NCI-H187 treated with DMSO at 0.1 percent for 48 hours (cell line): ENCODE measurements around the gene PPM1F.

Experiments used
- DNase-seq: peaks from one replicate; lab custom pipeline; 2025; lab: John Stamatoyannopoulos, UW

PPM1F gene, protein sequence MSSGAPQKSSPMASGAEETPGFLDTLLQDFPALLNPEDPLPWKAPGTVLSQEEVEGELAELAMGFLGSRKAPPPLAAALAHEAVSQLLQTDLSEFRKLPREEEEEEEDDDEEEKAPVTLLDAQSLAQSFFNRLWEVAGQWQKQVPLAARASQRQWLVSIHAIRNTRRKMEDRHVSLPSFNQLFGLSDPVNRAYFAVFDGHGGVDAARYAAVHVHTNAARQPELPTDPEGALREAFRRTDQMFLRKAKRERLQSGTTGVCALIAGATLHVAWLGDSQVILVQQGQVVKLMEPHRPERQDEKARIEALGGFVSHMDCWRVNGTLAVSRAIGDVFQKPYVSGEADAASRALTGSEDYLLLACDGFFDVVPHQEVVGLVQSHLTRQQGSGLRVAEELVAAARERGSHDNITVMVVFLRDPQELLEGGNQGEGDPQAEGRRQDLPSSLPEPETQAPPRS

DNA sequence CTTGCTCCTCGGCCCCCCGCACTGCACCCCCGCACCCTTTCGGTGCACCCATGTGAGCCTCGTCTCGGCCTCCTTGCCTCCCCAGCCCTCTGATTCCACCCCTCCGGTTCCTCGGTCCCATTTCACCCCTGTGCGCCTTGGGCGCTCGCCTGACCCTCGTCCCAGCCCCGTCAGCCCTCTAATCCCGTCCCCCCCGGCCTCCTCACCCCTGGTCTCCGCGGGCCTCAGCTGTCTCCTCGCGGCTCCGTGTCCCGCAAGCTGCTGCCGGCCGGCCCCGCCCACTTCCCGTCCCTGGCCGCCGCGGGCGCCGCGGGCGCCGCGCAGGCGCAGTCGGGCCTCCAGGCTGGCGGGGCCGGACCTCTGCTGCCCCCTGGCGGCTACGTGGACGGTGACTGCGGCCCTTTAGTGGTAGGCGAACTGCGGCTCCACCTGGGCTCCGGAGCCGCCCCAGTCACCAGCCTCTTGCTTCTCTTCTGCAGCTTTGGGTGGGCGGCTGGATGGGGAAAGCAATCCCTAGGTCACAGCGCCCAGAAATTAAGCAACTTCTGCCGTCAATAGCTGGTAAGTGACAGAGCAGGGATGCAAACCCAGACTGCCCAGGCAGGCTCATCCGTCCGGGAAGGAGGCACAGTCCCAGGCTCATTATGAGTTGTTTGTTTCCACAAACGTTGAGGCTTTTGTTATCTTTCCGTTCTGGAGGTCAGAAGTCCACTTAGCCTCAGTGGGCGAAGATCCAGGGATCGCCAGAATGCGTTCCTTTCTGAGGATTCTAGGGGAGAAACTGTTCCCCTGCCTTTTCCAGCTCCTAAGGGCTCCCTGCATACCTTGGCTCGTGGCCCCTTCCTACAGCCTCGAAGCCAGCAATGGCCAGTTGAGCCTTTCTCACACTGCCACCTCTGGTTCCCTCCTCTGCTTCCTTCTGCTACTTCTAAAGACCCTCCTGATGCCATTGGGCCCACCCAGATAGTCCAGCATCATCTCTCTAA is at the start of gene PPM1F:
TSS of gene PPM1F (minus strand) at position 263 of the 986 bp plus-strand sequence. CDS start 6,800 bp downstream, outside the sequence.
- no peak for DNase-seq

- DNase-seq, result no peak
Observed at GRCh38 chr22:22001664-22002525, 49.2 kb upstream of the PPM1F start.

GRCh38 chr22:21998595-21999247 is 46.1 kb upstream of the PPM1F start:
- DNase-seq, result no peak

- no peak for DNase-seq
Observed at GRCh38 chr22:21996175-21996720, 43.6 kb upstream of the PPM1F start.

GRCh38 chr22:21995660-21996059 is 43.0 kb upstream of the PPM1F start:
- no peak for DNase-seq

DNA sequence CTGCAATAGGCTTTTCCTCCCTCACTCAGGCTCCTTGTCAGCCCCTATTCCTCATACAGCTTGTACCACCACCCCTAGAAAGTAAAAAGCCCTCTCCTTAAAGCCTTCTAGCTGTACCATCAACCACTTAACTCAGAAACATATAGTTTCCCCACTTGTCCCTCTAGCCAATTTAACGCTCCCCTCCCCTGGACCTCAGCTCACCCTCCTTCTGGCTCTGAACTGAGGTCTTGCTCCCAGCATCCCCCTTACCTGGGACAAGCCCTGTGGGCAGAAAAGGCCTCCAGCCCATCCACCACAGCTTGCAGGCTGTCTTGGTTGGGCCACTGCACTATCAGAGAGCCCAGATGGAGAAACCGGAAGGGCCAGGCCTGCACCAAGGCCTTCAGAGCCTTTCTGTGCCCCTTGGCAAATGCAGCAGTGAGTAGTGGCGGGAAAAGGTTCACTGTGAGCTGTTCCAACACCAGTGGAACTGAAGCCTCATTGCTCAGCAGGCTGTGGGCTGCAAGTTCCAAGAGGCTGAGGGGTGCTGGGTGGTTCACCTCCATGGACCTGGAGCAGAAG is 42.3 kb upstream of the PPM1F start:
- DNase-seq, result no peak

- no peak for DNase-seq
Observed at GRCh38 chr22:21992593-21993237, 40.1 kb upstream of the PPM1F start.

DNA sequence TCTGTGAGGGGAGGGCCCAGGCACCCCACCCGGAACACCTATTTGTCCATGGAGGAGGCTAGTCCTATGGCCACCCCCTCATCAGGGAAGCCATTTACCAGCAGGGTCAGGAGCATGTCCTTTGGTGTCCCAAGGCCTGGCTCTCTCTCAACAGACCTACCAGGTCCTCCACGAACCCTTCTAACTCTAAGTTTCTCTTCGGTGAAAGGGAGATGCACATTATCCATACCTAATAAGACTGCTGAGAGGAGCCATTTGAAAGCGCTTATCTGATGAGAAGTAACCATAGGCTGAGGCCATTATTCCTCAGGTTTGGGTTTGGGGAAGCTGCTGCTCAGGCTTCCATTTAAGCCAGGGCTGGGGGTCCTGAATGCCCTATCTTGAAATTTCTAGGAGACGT is 39.1 kb upstream of the PPM1F start:
- DNase-seq, result no peak

- DNase-seq, result no peak
Observed at GRCh38 chr22:21991304-21991596, 38.6 kb upstream of the PPM1F start.

DNA sequence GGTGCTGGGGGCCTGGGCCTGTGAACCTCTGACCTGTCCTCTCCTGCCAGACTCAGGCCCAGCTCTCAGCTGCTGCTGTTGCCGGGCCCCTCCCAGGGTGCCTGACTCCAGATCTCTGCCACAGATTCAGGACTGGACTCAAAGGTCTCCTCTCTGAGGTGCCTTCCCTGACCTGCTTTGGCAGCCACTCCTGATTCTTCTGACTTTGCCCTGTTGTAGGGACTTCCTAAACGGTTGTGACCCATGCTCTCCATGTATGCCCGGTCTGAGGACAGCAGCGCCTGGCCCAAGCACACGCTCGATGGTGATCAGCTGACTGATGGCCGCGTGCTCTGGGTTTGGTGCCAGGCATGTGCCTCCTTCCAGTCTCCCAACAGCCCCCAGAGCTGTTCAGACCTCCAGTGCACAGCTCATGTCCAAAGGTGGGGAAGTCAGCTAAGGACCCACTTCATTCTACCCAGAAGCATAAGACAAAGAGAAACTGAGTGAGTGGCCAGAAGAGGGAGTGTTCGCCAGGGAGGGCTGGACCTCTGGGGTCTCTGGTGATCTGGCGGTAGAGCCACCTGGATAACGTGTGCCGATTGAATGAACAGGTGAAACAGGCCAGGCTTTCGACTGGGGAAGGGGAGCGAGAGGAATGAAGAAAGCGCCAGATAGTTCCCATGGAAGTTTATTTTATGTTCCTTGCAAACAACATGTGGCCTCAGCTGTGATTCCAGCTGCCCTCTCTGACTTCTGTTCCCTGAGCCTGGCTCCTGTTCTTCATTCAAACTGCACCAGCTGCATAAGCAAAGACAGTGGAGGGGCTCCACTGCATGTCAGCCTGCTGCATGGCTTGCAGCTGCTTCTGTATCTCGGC is 38.0 kb upstream of the PPM1F start:
- no peak for DNase-seq

GRCh38 chr22:21989049-21989448 is 36.4 kb upstream of the PPM1F start:
- no peak for DNase-seq

DNA sequence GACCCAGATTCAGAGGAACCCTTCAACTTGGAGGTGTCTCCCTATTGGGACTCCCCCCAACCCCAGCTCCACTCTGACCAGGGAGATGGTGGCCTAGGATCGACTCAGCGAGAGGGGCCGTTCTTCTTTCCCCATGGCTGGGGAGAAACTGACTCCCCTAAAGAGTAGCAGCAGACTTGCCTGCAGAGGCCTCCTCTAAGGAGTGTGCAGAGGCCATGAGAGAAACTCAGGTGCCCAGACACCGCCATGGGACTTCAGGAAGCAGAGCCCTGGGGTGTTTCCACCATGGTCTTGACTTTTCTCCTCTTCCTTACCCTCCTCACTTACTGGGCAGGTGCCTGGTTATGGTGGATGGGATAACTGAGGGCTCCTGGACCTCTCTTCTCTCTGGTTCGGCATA is 32.6 kb upstream of the PPM1F start:
- DNase-seq, result no peak

DNA sequence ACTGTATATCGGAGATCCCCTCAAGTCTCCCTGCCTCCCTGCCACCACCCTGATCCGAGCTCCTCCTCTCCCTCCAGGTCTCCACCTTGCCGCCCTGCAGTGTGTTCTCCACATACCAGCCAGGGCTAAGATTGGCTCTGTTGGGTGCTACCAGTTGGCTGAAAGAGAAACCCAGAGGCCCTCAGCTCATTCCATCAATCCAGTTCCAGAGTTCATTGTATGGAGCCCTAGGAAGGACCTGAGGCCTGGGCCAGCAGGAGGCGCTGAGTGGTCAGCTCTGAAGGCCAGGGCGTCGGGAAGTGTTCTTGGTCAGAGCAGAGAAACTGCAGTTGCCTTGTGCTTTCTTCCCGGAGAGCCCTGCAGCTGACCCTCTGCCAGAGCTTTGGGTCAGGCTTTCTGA is 32.1 kb upstream of the PPM1F start:
- DNase-seq, result no peak

- DNase-seq, result no peak
Observed at GRCh38 chr22:21982338-21982965, 29.8 kb upstream of the PPM1F start, which contains the start of gene TOP3B. TSS of gene TOP3B (minus strand) at chr22:21982787. CDS start at chr22:21975709, 7,078 bp downstream.

GRCh38 chr22:21981874-21982273 is 29.2 kb upstream of the PPM1F start:
- DNase-seq, result no peak

DNA sequence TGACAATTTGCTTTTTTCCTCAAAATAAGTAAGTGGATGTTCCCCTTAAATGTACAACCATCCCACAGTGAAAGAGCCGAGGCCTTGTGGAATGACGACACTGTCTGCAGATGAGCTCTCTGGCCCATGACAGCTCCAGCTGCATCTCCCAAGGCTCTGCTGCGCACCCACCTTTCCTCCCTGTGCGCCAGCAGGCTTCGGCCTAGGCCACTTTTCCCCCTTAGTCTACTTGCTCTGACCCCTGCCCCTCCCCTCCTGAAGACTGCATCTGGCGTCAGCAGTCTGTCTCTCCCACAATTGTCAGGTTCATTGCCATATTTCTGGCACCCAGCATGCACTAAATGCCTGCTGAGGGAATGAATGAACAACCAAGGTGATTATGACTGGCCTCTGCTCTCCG is 27.9 kb upstream of the PPM1F start:
- no peak for DNase-seq

DNA sequence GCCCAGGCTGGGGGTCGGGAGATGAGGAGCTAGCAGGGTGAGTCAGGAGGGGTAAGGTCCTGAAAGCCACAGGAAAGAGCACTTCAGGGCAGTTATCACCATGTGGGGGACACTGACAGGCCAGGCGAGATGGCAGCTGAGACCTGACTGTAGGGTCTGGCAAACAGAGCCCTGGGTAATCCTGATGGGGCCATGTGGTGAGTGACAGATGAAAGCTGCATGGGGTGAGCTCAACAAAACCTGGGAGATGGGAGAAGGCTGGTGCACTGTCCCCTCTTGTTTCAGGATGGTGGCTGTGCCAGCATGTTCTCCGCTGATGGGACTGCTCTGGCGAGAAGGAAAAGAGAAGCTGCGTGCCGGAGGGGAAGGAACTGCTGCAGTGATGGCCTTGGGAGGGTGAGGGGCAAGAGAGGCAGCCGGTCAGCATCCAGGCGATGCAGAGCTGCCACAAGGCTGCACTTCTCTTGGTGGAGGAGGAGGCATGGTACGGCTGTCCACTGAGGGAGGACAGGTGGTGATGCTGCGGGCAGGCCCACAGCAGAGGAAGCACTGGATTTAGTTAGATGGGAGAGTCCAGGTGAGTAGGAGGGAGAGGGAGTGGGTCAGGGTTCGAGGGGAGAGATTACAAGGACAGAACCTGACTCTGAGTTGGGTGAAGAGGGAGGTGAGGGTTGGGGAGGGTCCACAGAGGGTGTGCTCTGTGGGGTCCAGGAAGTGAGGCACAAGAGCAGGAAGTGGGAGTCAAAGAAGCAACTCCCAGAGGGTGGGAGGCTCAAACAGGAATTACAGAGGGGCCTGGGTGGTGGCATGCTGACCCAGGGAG is 26.1 kb upstream of the PPM1F start:
- no peak for DNase-seq

GRCh38 chr22:21977814-21978213 is 25.2 kb upstream of the PPM1F start:
- no peak for DNase-seq
